H1 (cell line): ENCODE data around the gene CRYGB. TPM values are rescaled to one million over a fixed set of nuclear protein-coding genes. Genes with fewer than 3 reads are reported as not detected.
A peak's percentile ranks its signal among the peaks of the same experiment; 100 is the strongest.

Source experiments
- CTCF ChIA-PET: fragments of 300-600 bp; sonication (Branson Sonifier 250); formaldehyde crosslinking; loops from one replicate; lab custom pipeline; 2021; ENCODE audit not compliant: partially characterized antibody; lab: Charles Lee
- POLR2A ChIA-PET: fragments of 300-600 bp; sonication (Branson Sonifier 250); formaldehyde crosslinking; loops from one replicate; lab custom pipeline; 2021; ENCODE audit warnings: inconsistent platforms; ENCODE audit not compliant: partially characterized antibody; lab: Charles Lee
- DNase-seq, 2 experiments: peaks; one replicate each; pipeline versions ENCODE4 v3.0.0 to v3.0.0-alpha.2; 2010 to 2022; ENCODE audit warnings: low spot score in 2 of 2, low read depth in 1 of 2, mixed read lengths in 1 of 2
- FAIRE-seq: peaks from 2 replicates; lab custom pipeline; 2011; peaks lifted over from hg19 to GRCh38; lab: Jason Lieb, UNC
- H2AFZ ChIP-seq: 2 replicates; pipeline ENCODE4 v1.8.1; 2012; ENCODE audit warnings: low read length, inconsistent platforms
- H2AK5ac ChIP-seq: 2 replicates; pipeline ENCODE4 v1.6.1; 2013; ENCODE audit warnings: low read depth, low read length
- H2BK120ac ChIP-seq: replicated peaks from 2 replicates; pipeline ENCODE3; 2013; ENCODE audit warnings: low read depth, low read length, inconsistent platforms
- H2BK12ac ChIP-seq: 2 replicates; pipeline ENCODE4 v1.6.1; 2013; ENCODE audit warnings: low read depth, low read length
- H2BK15ac ChIP-seq: 2 replicates; pipeline ENCODE4 v1.6.1; 2013; ENCODE audit warnings: low read length
- H2BK20ac ChIP-seq: 2 replicates; pipeline ENCODE4 v1.6.1; 2013; ENCODE audit warnings: low read length
- H2BK5ac ChIP-seq: 2 replicates; pipeline ENCODE4 v1.6.1; 2013; ENCODE audit warnings: low read depth, low read length
- H3K14ac ChIP-seq: 2 replicates; pipeline ENCODE4 v1.6.1; 2013; ENCODE audit warnings: inconsistent platforms; ENCODE audit not compliant: insufficient read length
- H3K18ac ChIP-seq: 2 replicates; pipeline ENCODE4 v1.6.1; 2013; ENCODE audit warnings: low read length; ENCODE audit errors: extremely low read depth
- H3K23ac ChIP-seq: 2 replicates; pipeline ENCODE4 v1.6.1; 2013; ENCODE audit warnings: inconsistent platforms; ENCODE audit not compliant: insufficient read length
- H3K23me2 ChIP-seq: 2 replicates; pipeline ENCODE4 v1.6.1; 2013; ENCODE audit warnings: low read depth, low read length
- H3K27ac ChIP-seq: 2 replicates; pipeline ENCODE4 v1.6.1; 2011; ENCODE audit warnings: low read depth, low read length, inconsistent platforms
- H3K27me3 ChIP-seq, 4 experiments: replicated peaks in 1 of 4; 1 replicate in 1 of 4; 2 replicates in 3 of 4; pipeline versions ENCODE4 v1.6.1 to v1.8.1; 2011 to 2013; ENCODE audit warnings: low read length in 3 of 4, mild to moderate bottlenecking in 3 of 4, inconsistent platforms in 2 of 4, mixed read lengths in 2 of 4, moderate library complexity in 1 of 4; ENCODE audit not compliant: control insufficient read depth in 3 of 4, insufficient read depth in 3 of 4; ENCODE audit errors: extremely low read depth in 1 of 4
- H3K36me3 ChIP-seq, 4 experiments: 2 replicates each; pipeline versions ENCODE4 v1.6.1 to v1.8.1; 2011 to 2013; ENCODE audit warnings: mild to moderate bottlenecking in 4 of 4, low read length in 3 of 4, moderate library complexity in 2 of 4, control low read depth in 1 of 4, inconsistent platforms in 1 of 4; ENCODE audit not compliant: insufficient read depth in 4 of 4, control insufficient read depth in 2 of 4
- H3K4ac ChIP-seq: replicated peaks from 2 replicates; pipeline ENCODE3; 2013; ENCODE audit warnings: low read length, low read depth, mixed read lengths, inconsistent platforms; ENCODE audit not compliant: insufficient read length
- H3K4me1 ChIP-seq, 4 experiments: replicated peaks in 1 of 4; 1 replicate in 1 of 4; 2 replicates in 3 of 4; pipeline versions ENCODE4 v1.6.1 to v1.8.1; 2011 to 2013; ENCODE audit warnings: low read length in 3 of 4, inconsistent platforms in 2 of 4, mixed read lengths in 1 of 4; ENCODE audit not compliant: insufficient read depth in 4 of 4, control insufficient read depth in 3 of 4
- H3K4me2 ChIP-seq, 2 experiments: 2 replicates each; pipeline versions ENCODE4 v1.6.1 to v1.8.1; 2011 to 2013; ENCODE audit warnings: low read depth in 2 of 2, low read length in 2 of 2, control low read depth in 1 of 2, inconsistent platforms in 1 of 2, mild to moderate bottlenecking in 1 of 2; ENCODE audit not compliant: insufficient read depth in 1 of 2
- H3K4me3 ChIP-seq, 4 experiments: fragments of 200-600, 300-600 bp in 1 of 4; sonication (generic), shearing (Covaris generic), sonication (Bioruptor Twin) in 1 of 4; 2 replicates each; pipeline versions ENCODE4 v1.5.1 to v1.8.1; 2011 to 2016; ENCODE audit warnings: low read length in 4 of 4, low read depth in 3 of 4, control low read depth in 2 of 4, inconsistent platforms in 2 of 4, mild to moderate bottlenecking in 2 of 4, mixed read lengths in 1 of 4, moderate library complexity in 1 of 4; ENCODE audit not compliant: insufficient read depth in 2 of 4; ENCODE audit errors: extremely low read depth in 1 of 4
- H3K56ac ChIP-seq: replicated peaks from 2 replicates; pipeline ENCODE3; 2013; ENCODE audit warnings: low read depth, mild to moderate bottlenecking, mixed read lengths, low read length, inconsistent platforms; ENCODE audit not compliant: insufficient read length
- H3K79me1 ChIP-seq: 2 replicates; pipeline ENCODE4 v1.6.1; 2013; ENCODE audit warnings: low read depth, low read length, control low read depth
- H3K79me2 ChIP-seq, 2 experiments: 2 replicates each; pipeline versions ENCODE4 v1.6.1 to v1.8.1; 2012 to 2013; ENCODE audit warnings: low read length in 2 of 2, mild to moderate bottlenecking in 2 of 2, inconsistent platforms in 1 of 2; ENCODE audit not compliant: insufficient read depth in 2 of 2, control insufficient read depth in 1 of 2
- H3K9ac ChIP-seq, 4 experiments: replicated peaks in 1 of 4; 1 replicate in 1 of 4; 2 replicates in 3 of 4; pipeline versions ENCODE4 v1.6.1 to v1.8.1; 2011 to 2013; ENCODE audit warnings: low read depth in 3 of 4, low read length in 3 of 4, control low read depth in 2 of 4, mild to moderate bottlenecking in 2 of 4, moderate library complexity in 2 of 4, inconsistent platforms in 1 of 4; ENCODE audit errors: extremely low read depth in 1 of 4
- H3K9me3 ChIP-seq, 2 experiments: 2 replicates each; pipeline versions ENCODE4 v1.6.1 to v1.8.1; 2012 to 2013; ENCODE audit warnings: mild to moderate bottlenecking in 2 of 2, moderate library complexity in 2 of 2, control low read depth in 1 of 2, inconsistent platforms in 1 of 2, low read depth in 1 of 2, low read length in 1 of 2, mixed read lengths in 1 of 2; ENCODE audit not compliant: insufficient read depth in 2 of 2
- H4K20me1 ChIP-seq, 2 experiments: replicated peaks in 1 of 2; 2 replicates each; pipeline versions ENCODE3 to v1.8.1; 2011 to 2013; ENCODE audit warnings: inconsistent platforms in 2 of 2, low read length in 2 of 2, mild to moderate bottlenecking in 1 of 2; ENCODE audit not compliant: insufficient read depth in 2 of 2, control insufficient read depth in 1 of 2
- H4K5ac ChIP-seq: 2 replicates; pipeline ENCODE4 v1.6.1; 2013; ENCODE audit warnings: low read length, low read depth, mixed read lengths, inconsistent platforms; ENCODE audit not compliant: insufficient read length
- H4K8ac ChIP-seq: 2 replicates; pipeline ENCODE4 v1.8.0; 2013; ENCODE audit warnings: mild to moderate bottlenecking, moderate library complexity, low read length, inconsistent platforms; ENCODE audit not compliant: insufficient read depth; ENCODE audit errors: extremely low read depth
- H4K91ac ChIP-seq: replicated peaks from 2 replicates; pipeline ENCODE3; 2013; ENCODE audit warnings: low read length, mixed read lengths, inconsistent platforms; ENCODE audit not compliant: insufficient read length
- CBX8 ChIP-seq: fragments of 300-800, 300-1000 bp; sonication (generic); IDR thresholded peaks from 2 replicates; pipeline ENCODE4 v1.7.1; 2016; ENCODE audit warnings: low read depth, low read length, borderline replicate concordance
- HDAC2 ChIP-seq, 2 experiments: fragments of 300-600 bp in 1 of 2; sonication (generic) in 1 of 2; IDR thresholded peaks; 2 replicates each; pipeline ENCODE4 v1.6.1; 2011 to 2012; ENCODE audit warnings: low read depth in 2 of 2, low read length in 2 of 2, mild to moderate bottlenecking in 2 of 2, moderate library complexity in 2 of 2, borderline replicate concordance in 1 of 2, inconsistent platforms in 1 of 2
- NANOG ChIP-seq: IDR thresholded peaks from 2 replicates; pipeline ENCODE4 v1.6.1; 2011; ENCODE audit warnings: low read length, low read depth, mild to moderate bottlenecking, inconsistent platforms; ENCODE audit not compliant: insufficient read depth, poor library complexity, severe bottlenecking
- RFX5 ChIP-seq: IDR thresholded peaks from 2 replicates; pipeline ENCODE4 v1.6.1; 2011; ENCODE audit warnings: low read depth, low read length, improper control_type of control experiment, borderline replicate concordance
- SP1 ChIP-seq: IDR thresholded peaks from 2 replicates; pipeline ENCODE4 v1.6.1; 2011; ENCODE audit warnings: low read depth, low read length
- SRF ChIP-seq: IDR thresholded peaks from 2 replicates; pipeline ENCODE4 v1.6.1; 2011; ENCODE audit warnings: mild to moderate bottlenecking, low read depth, low read length, moderate library complexity
- WGBS, 2 experiments: shearing (Covaris generic) in 1 of 2; methylation state at CpG; one replicate each; pipeline versions ENCODE4 v1.1.6 to v1.1.7; 2013 to 2015; ENCODE audit warnings: low lambda C conversion rate in 2 of 2, mixed read lengths in 2 of 2, inconsistent platforms in 1 of 2, low coverage in 1 of 2, missing lambda C conversion rate in 1 of 2; ENCODE audit not compliant: insufficient replicate concordance in 2 of 2, insufficient coverage in 1 of 2, insufficient read length in 1 of 2; ENCODE audit errors: extremely low coverage in 1 of 2, missing lambda C conversion rate in 1 of 2; 5-methylcytosine and 5-hydroxymethylcytosine counted together
- polyA plus RNA-seq, 7 experiments: library from polyadenylated mRNA; depleted of rRNA in 3 of 7; stranded (reverse) in 5 of 7; unstranded in 2 of 7; fragments of >200 nt in 5 of 7; fragments of 200-250 nt in 2 of 7; gene quantifications; 1 replicate in 5 of 7; 2 replicates in 1 of 7; 4 replicates in 1 of 7; pipeline versions ENCODE4 v1.2.1 to v1.2.3, GENCODE V29; 2011 to 2013; ENCODE audit warnings: missing spikeins in 2 of 7, mixed read lengths in 2 of 7
- total RNA-seq: library from RNA; stranded (reverse); fragmentation: NEBNext Ultra II Directional; extraction: Animal tissue kit (Norgen Biotek cat#: 25700); gene quantifications from 2 replicates; pipeline ENCODE4 v1.2.1, GENCODE V29; 2021

The CRYGB gene
- total and polyA plus RNA-seq, 2 of the 8 experiments (the other 6 are each of a cell fraction or from before 2014, with no cell fraction given): 0.38 TPM; not detected in 1

GRCh38 chr2:208186893-208187292 lies 40.9 kb upstream of the CRYGB start:
- no peak overlapping the region for H3K4ac ChIP-seq
- H3K9ac ChIP-seq: no peak overlapping the region
- no peaks in the 10 kb centered on the region for H3K79me1 ChIP-seq
- no peak for FAIRE-seq
- H3K9me3 ChIP-seq: no peaks in the 10 kb centered on the region
- no peak overlapping the region for H2BK15ac ChIP-seq
- H2AK5ac ChIP-seq: no peak overlapping the region
- no peak overlapping the region for H4K91ac ChIP-seq
- no peak overlapping the region for H4K5ac ChIP-seq
- no peak overlapping the region for H2BK5ac ChIP-seq
- no peak for TF ChIP-seq CBX8
- no peak for TF ChIP-seq HDAC2 (IDR thresholded peaks at IDR 0.05; ENCODE audit: borderline replicate concordance in 1 of 2, low read depth in 2 of 2, low read length in 2 of 2)
- TF ChIP-seq SRF: no peak
- TF ChIP-seq RFX5: no peak
- no peak for TF ChIP-seq NANOG
- peak; percentile 85; the same call in 1 of the 2 replicates for TF ChIP-seq SP1
- no peaks in the 10 kb centered on the region; the same call in 1 of the 2 replicates for H3K23me2 ChIP-seq
- no peak overlapping the region for H3K4me2 ChIP-seq
- H3K27me3 ChIP-seq: no peaks in the 10 kb centered on the region
- no peak overlapping the region for H3K4me3 ChIP-seq
- H3K4me1 ChIP-seq: peaks cover 3 to 14% (median 11%) of the 10 kb centered on the region in 4 experiments; a peak in 6 of 7 replicates
- no peak overlapping the region for H2BK20ac ChIP-seq
- POLR2A ChIA-PET: interaction anchor here (0.6 to 0.9 kb wide), 2 partner anchors 62 to 68 kb away, joined by 3 to 4 read pairs; partner anchors contain the start of gene IDH1
- no peak overlapping the region for H3K56ac ChIP-seq
- no peak overlapping the region for H3K27ac ChIP-seq
- no peak overlapping the region for H3K18ac ChIP-seq
- no peaks in the 10 kb centered on the region for H4K20me1 ChIP-seq
- no peak for DNase-seq
- CTCF ChIA-PET: interaction anchor here (1.6 to 5.9 kb wide), 2 partner anchors 12 to 85 kb away, joined by 4 to 43 read pairs; no protein-coding TSS in a partner anchor
- no peak overlapping the region for H2AFZ ChIP-seq
- no peaks in the 10 kb centered on the region for H3K36me3 ChIP-seq
- no peak overlapping the region for H2BK12ac ChIP-seq
- no peak overlapping the region for H4K8ac ChIP-seq
- H3K79me2 ChIP-seq: no peaks in the 10 kb centered on the region
- H3K14ac ChIP-seq: no peak overlapping the region
- H3K23ac ChIP-seq: no peak overlapping the region
- 76% methylated on average over 2 of the region's 2 CpGs; no CpG with 5 or more reads in 1 of the 2 experiments for WGBS, 2 experiments
- no peak overlapping the region for H2BK120ac ChIP-seq
